Germinal center (tissue), 1 donor: Measurements from ENCODE around the gene CA5A.
"Not testable (repeated sequence)": the region's sequence is repeated elsewhere in the genome, so short reads cannot be mapped to it uniquely, and the experiment has no call there.

ENCODE experiments used
- DNase-seq: peaks from one replicate; pipeline ENCODE4 v3.0.0; 2012; ENCODE audit warnings: mixed read lengths, low spot score

Gene CA5A

GRCh38 chr16:87936375-87937230 is at the start of gene CA5A:
CA5A (minus strand) TSS chr16:87936529; CDS start chr16:87936450, 79 bp downstream.
- DNase-seq, result no peak

GRCh38 chr16:87985493-87985892 is 49.2 kb upstream of the CA5A start:
- DNase-seq, result not testable (repeated sequence)

- no peak for DNase-seq
Measured at GRCh38 chr16:87984632-87985267, 48.4 kb upstream of the CA5A start.

DNA sequence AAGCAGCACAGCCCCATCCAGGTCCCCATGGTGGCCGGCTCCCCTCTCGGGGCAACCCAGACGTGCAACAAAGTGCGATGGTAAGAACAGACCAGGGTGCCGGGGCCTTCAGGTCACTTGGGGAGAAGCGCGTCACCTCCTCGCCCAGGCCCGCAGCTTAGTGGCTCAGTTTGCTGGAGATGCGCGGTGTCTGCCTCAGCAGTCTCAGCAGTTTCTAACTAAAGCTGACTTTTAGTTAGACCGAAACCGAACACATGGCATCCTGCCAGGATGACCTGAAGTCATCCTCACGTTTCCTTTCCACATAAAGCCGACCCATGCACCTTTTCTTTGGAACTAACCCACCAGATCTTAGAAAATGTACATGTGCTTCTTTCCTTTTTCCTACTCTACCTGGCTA is 47.9 kb upstream of the CA5A start:
- DNase-seq, result not testable (repeated sequence)

DNA sequence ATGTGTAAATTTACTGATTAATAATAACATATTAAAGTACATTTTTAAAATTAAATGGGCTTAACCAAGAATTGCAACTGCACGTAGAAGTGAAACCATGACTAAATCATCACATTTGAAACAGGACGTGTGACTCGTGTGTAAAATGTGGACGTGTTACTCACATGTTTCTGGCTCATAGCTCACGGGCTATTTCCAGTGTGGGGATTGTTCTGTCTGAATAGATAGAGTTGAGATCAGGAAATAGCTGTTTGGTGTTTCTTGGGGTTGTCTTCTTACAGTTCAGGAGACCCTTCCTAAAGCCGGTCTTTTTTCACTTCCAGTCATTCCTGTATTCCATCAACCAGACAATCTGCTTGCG is 47.4 kb upstream of the CA5A start:
- not testable (repeated sequence) for DNase-seq

DNA sequence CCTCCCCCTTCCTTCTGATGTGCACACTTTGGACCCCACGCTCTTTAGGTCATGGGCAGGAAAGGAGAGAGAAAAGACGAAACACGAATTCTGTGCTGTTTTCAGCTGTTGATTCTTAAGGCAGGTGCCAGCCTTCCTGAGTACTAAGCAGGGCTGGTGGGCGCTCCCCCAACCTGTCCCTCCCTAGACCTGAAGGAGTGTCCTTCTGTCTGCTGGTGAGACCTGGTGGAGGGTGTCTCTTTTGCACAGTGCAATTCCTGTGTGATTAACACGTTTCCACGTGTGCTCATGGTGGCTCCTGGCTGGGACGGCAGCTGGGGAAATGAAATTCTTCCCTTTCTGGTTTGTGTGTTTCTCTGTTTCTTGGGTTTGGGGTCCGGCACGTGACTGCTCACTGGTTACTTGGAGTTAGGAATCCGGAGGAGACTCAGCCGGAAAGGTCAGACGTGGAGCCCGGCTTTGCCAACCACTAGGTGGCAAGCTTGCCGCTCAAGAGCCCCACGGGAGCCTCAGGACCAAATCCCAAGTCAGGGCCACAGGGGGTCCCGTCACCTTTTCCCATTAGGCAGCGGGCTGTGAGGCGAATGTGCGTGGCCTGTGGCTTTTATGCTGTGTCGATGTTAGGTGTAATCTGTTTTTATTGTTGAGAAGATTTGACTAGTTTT is 46.9 kb upstream of the CA5A start:
- not testable (repeated sequence) for DNase-seq

GRCh38 chr16:87982581-87983041 is 46.3 kb upstream of the CA5A start:
- DNase-seq, result no peak

GRCh38 chr16:87981376-87981775 is 45.0 kb upstream of the CA5A start:
- DNase-seq, result not testable (repeated sequence)

DNA sequence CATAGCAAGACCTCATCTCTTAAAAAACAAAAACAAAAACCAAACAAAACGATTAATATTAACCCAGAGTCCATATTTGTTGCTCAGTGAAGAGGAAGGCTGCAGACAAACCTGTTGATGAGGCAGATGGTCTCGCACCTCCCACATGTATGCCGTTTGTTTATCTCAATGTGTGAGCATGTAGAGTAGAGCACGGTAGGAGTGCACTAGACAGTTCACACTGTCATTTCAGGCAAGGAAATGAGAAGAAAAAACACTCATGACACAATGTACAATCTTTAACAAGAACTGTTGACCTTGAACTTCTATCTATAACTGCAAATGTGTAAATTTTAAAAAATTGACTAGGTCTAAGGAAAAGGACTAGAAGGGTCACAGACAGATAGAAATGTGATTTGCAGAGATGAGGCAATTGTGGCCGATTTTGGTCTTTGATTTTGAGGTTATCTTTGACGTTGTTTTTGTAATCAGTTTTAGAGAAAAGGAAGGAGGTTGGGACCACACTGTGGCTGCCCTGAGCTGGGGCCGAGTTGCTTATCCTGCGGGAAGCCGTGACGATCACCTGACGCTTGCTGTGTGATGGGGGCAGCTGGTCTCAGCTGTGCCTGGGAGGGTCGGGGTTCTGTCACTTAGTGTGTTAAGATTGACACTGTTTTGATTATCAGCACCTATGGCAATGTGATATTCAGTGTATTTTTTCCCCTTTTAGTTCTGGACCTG is 43.7 kb upstream of the CA5A start:
- DNase-seq, result not testable (repeated sequence)

DNA sequence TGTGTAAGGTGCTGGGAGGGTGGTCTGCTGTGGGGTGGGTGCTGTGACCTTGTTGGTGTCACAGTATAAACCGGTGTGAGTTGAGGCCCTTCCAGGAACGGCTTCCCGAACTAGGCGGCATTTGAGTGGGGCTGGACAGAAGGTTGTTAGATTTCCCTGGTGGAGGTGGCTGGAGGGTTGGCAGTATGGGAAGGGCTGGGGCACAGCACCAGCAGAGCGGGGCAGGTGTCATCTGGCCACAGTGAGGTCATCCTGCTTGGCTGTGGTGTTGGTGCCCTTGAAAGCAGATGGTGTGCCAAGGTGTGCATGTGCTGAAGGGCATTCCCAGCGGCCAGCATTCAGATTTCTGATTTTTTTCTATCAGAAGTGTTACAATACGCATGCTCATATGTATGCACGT is 43.0 kb upstream of the CA5A start:
- no peak for DNase-seq

GRCh38 chr16:87978127-87978526 is 41.8 kb upstream of the CA5A start:
- no peak for DNase-seq

- no peak for DNase-seq
Measured at GRCh38 chr16:87976665-87977064, 40.3 kb upstream of the CA5A start.

DNA sequence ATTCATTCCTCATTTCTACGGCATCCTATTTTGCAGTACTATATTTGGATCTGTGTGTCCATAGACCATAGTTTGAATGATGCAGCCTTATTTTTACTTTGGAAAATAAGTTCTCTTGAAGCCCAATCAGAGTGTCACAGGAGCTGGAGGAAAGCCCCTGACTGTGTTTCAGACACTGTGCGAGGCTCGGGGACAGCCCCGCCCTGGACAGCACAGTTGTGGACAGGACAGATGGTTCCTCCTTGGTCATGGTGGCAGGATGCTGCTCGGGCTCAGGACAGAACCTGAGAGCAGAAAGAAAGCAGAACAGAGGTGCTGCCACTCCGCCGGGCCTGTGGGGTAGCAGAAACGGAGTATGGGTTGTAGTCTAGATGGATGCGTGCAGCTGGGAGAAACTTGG is 37.8 kb upstream of the CA5A start:
- no peak for DNase-seq

DNA sequence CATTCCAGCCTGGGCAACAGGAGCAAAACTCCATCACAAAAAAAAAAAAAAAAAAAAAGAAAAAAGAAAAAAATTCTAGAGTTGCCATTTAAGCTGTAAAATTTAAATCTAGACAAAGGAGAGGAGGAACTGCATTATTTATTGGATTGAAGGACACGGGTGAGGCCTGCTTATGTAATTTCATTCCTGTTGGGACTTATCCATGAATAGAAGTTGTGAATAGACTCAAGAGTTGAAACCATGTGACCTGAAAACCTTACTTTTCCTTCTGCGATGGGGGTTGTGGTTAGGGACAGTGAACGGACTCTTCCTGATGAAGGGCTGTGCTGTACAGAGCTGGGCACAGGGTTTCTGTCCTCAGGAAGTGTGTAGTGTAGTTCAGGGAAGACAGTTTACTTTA is 37.4 kb upstream of the CA5A start:
- no peak for DNase-seq

DNA sequence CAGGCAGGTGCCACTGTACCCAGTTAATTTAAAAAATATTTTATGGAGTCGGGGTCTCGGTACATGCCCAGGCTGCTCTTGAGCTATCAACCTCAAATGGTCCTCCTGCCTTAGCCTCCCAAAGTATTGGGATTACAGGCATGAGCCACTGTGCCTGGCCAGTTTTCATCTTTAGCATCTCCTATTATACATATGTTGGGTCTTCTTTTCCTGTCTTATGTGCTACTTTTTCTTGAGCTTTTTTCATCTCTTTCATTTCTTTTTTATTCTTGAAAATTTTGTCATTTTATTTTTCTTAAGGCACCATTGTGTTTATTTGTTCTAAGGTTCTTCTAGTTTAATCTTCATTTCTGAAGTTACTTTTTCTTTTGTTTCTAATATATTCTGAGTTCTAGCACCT is 35.6 kb upstream of the CA5A start:
- no peak for DNase-seq

GRCh38 chr16:87970186-87970585 is 33.9 kb upstream of the CA5A start:
- DNase-seq, result no peak

DNA sequence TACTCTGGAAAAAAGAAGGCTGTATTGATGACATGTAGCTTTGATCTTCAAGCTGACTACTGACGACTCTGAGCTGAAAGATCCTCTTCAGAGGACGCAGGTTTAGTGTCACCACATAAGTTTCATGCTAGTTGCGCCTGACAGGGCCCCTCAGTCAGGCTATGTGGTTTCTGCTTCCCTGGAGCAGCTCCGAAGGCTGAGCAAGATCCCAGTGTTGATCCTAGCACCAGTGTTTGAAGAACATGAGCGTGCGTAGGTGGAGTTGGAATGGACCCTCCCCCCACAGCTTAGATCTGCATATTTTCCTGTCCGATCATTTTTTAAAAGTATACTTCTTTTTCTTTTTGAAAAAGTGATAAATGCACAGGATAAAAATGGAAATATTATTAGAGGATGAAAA is 32.2 kb upstream of the CA5A start:
- no peak for DNase-seq

DNA sequence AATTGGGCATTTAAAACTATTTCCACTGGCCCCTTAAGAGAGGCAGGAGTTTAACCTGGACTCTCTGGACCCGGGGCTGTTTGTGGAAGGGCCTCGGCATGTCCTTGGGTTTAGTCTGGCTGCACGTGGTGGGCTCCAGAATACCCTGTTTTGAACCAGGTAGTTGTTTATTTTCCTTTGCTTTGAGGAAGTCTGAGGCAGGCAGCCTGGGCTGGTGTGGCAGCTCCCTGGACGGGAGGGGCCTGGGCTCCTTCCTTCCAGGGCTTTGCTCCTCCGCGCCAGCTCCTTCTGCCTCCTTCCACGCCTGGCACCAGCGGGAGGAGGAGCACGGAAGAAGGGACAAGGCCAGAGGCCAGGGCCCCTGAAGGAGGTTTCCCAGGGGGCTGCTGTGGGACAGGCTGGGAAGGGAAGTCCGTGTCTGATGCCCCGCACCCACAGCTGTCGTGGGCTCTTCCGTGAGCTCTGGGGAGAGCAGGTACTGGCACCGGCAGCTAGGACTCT is 30.4 kb upstream of the CA5A start:
- DNase-seq, result no peak

DNA sequence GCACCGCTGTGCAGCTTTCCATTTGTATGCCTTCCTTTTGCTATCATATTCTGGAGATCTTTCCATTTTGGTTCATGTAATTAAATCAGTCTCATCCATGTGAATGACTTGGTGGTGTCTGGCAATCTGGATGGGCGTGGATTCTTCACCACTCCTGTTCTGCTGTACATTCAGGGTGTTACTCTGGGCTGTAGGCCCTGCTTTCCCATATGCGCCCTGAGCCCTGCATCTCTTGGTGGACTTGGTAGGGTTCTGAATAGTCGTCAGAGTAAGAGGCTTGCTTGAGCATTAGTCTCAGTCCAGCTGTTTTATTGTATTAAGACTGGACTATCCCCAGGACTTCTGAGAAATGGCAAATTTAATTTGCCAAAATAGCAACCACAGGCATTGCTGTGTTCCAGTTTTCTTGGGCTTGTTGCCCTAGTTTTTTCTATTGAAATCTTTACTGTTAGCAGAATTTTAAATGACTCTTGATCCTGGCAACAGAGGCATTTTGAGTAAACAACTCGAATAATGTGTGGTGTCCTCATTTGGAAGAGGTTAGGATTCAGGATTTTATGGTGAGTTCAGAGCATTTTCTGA is 29.8 kb upstream of the CA5A start:
- DNase-seq, result no peak

- no peak for DNase-seq
Measured at GRCh38 chr16:87965417-87965816, 29.1 kb upstream of the CA5A start.

- DNase-seq, result no peak
Measured at GRCh38 chr16:87964049-87964659, 27.8 kb upstream of the CA5A start.
